DMS153 treated with DMSO at 0.1 percent for 48 hours (cell line): ENCODE data around the gene C18orf63.

Source experiments
- DNase-seq: peaks from one replicate; lab custom pipeline; 2025; ENCODE audit not compliant: unreplicated experiment; lab: John Stamatoyannopoulos, UW

Gene C18orf63

GRCh38 chr18:74373428-74373827 is 57.8 kb downstream of the C18orf63 start:
- DNase-seq, result no peak

- no peak for DNase-seq
Measured at GRCh38 chr18:74375999-74376398, 60.4 kb downstream of the C18orf63 start.

- no peak for DNase-seq
Measured at GRCh38 chr18:74376523-74376922, 60.9 kb downstream of the C18orf63 start.

- DNase-seq, result no peak
Measured at GRCh38 chr18:74377776-74378175, 62.1 kb downstream of the C18orf63 start.

GRCh38 chr18:74378179-74378682 is 62.6 kb downstream of the C18orf63 start:
- DNase-seq, result no peak

- no peak for DNase-seq
Measured at GRCh38 chr18:74380916-74381315, 65.3 kb downstream of the C18orf63 start.

GRCh38 chr18:74381621-74382295 is 66.1 kb downstream of the C18orf63 start:
- no peak for DNase-seq

- DNase-seq, result no peak
Measured at GRCh38 chr18:74382481-74383017, 66.9 kb downstream of the C18orf63 start.

GRCh38 chr18:74387383-74387782 is 71.7 kb downstream of the C18orf63 start:
- DNase-seq, result no peak

GRCh38 chr18:74388227-74388626 is 72.6 kb downstream of the C18orf63 start:
- DNase-seq, result no peak

GRCh38 chr18:74389171-74389927 is 73.7 kb downstream of the C18orf63 start:
- no peak for DNase-seq

GRCh38 chr18:74389991-74390390 is 74.4 kb downstream of the C18orf63 start:
- no peak for DNase-seq

GRCh38 chr18:74390900-74391299 is 75.3 kb downstream of the C18orf63 start:
- no peak for DNase-seq

GRCh38 chr18:74392323-74392722 is 76.7 kb downstream of the C18orf63 start:
- DNase-seq, result no peak

GRCh38 chr18:74395006-74395405 is 79.4 kb downstream of the C18orf63 start:
- DNase-seq, result no peak

- DNase-seq, result no peak
Measured at GRCh38 chr18:74395648-74396154, 80.1 kb downstream of the C18orf63 start.

- no peak for DNase-seq
Measured at GRCh38 chr18:74396171-74397169, 80.8 kb downstream of the C18orf63 start.

- no peak for DNase-seq
Measured at GRCh38 chr18:74397572-74397971, 81.9 kb downstream of the C18orf63 start.

GRCh38 chr18:74399091-74399887 is 83.7 kb downstream of the C18orf63 start:
- DNase-seq, result no peak

- DNase-seq, result no peak
Measured at GRCh38 chr18:74400813-74401212, 85.2 kb downstream of the C18orf63 start.
